ENCODE results near the gene CD200R1. TPM values are rescaled to one million over a fixed set of nuclear protein-coding genes. Genes with fewer than 3 reads are reported as not detected.

Gene CD200R1
- total and polyA plus RNA-seq, 2 of the 13 experiments (the other 11 are each of a cell fraction or from before 2014, with no cell fraction given), result 0.04 TPM; not detected in 1

DNA sequence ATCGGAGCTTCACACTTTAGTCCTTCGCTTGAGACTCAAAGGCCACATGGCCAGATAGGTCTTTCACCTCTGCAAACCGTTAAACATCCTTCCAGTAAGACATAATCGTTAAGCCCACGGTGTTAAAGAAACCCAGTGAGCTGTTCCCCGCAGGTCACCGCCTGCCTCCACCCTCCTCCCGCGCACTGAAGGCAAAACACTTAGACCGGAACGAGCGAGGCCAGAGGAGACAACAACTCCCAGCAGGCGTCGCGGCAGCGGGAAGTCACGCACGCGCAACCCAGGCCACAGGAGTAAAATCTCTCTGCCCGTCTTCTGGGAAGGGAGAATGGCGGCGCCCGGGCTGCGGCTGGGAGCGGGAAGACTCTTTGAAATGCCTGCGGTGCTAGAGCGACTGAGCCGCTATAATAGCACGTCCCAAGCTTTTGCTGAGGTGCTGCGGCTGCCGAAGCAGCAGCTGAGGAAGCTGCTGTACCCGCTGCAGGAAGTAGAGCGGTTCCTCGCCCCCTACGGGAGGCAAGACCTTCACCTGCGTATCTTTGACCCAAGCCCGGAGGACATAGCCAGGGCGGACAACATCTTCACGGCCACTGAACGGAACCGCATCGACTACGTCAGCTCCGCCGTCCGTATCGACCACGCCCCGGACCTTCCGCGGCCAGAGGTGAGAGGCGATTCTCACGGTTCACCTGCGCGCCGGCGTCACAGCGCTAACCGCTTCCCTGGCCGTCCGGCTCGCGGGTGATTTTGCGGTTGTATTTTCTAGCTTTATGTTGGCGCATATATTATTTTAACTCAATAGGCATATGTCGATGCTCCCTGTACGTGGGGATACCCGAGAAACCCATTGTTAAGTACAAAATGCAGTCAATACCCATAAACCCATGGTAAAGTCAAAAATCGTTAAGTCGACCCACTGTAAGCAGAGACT lies 16.0 kb upstream of the CD200R1 start, which contains the start of gene GTPBP8 (continued):
- TF ChIP-seq, protein P1, sequence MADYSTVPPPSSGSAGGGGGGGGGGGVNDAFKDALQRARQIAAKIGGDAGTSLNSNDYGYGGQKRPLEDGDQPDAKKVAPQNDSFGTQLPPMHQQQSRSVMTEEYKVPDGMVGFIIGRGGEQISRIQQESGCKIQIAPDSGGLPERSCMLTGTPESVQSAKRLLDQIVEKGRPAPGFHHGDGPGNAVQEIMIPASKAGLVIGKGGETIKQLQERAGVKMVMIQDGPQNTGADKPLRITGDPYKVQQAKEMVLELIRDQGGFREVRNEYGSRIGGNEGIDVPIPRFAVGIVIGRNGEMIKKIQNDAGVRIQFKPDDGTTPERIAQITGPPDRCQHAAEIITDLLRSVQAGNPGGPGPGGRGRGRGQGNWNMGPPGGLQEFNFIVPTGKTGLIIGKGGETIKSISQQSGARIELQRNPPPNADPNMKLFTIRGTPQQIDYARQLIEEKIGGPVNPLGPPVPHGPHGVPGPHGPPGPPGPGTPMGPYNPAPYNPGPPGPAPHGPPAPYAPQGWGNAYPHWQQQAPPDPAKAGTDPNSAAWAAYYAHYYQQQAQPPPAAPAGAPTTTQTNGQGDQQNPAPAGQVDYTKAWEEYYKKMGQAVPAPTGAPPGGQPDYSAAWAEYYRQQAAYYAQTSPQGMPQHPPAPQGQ (CRISPR knock-in tag; IDR thresholded peaks at IDR 0.05; ENCODE audit: borderline replicate concordance), result no peak
- TF ChIP-seq SAP130 (CRISPR knock-in tag; IDR thresholded peaks at IDR 0.05; ENCODE audit: low read depth) (peak; percentile 83), MED1 (CRISPR knock-in tag; IDR thresholded peaks at IDR 0.05) (peak; percentile 79), ZNF33A (CRISPR knock-in tag; IDR thresholded peaks at IDR 0.05; ENCODE audit: borderline replicate concordance) (no peak; the same call in 1 of the 2 replicates), ZNF253 (CRISPR knock-in tag; IDR thresholded peaks at IDR 0.05; ENCODE audit: borderline replicate concordance) (no peak), U2AF2 (IDR thresholded peaks at IDR 0.05; ENCODE audit: low read depth, low read length) (no peak), YY1 (IDR thresholded peaks at IDR 0.05; ENCODE audit: insufficient read depth, insufficient replicate concordance, low read depth, low read length) (peak; percentile 94), ZNF7 (CRISPR knock-in tag; IDR thresholded peaks at IDR 0.05) (no peak), ZNF20 (CRISPR knock-in tag; IDR thresholded peaks at IDR 0.05) (no peak), ZNF44 (CRISPR knock-in tag; IDR thresholded peaks at IDR 0.05) (no peak), AKAP8 (CRISPR knock-in tag; IDR thresholded peaks at IDR 0.05) (no peak; the same call in 1 of the 2 replicates), SIN3B (IDR thresholded peaks at IDR 0.05; ENCODE audit: low read length) (no peak), NCOA1 (CRISPR knock-in tag; IDR thresholded peaks at IDR 0.05) (no peak), MED8 (CRISPR knock-in tag; IDR thresholded peaks at IDR 0.05; ENCODE audit: insufficient replicate concordance) (no peak), FOXK2 (IDR thresholded peaks at IDR 0.05) (no peak), ZNF235 (CRISPR knock-in tag; IDR thresholded peaks at IDR 0.05; ENCODE audit: borderline replicate concordance) (no peak), ZNF101 (CRISPR knock-in tag; IDR thresholded peaks at IDR 0.05; ENCODE audit: borderline replicate concordance, low read depth) (no peak; the same call in 1 of the 2 replicates)
- TF ChIP-seq, protein P2, sequence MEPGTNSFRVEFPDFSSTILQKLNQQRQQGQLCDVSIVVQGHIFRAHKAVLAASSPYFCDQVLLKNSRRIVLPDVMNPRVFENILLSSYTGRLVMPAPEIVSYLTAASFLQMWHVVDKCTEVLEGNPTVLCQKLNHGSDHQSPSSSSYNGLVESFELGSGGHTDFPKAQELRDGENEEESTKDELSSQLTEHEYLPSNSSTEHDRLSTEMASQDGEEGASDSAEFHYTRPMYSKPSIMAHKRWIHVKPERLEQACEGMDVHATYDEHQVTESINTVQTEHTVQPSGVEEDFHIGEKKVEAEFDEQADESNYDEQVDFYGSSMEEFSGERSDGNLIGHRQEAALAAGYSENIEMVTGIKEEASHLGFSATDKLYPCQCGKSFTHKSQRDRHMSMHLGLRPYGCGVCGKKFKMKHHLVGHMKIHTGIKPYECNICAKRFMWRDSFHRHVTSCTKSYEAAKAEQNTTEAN (CRISPR knock-in tag; conservative IDR thresholded peaks at IDR 0.05), result 0 out of 2 replicates have a peak, but pooled peaks have one; percentile 84
- TF ChIP-seq, protein P3, sequence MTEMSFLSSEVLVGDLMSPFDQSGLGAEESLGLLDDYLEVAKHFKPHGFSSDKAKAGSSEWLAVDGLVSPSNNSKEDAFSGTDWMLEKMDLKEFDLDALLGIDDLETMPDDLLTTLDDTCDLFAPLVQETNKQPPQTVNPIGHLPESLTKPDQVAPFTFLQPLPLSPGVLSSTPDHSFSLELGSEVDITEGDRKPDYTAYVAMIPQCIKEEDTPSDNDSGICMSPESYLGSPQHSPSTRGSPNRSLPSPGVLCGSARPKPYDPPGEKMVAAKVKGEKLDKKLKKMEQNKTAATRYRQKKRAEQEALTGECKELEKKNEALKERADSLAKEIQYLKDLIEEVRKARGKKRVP (CRISPR knock-in tag; IDR thresholded peaks at IDR 0.05), result peak in 1 of 2 experiments; percentile 20; a peak in 1 of 4 replicates
- TF ChIP-seq, protein P4, sequence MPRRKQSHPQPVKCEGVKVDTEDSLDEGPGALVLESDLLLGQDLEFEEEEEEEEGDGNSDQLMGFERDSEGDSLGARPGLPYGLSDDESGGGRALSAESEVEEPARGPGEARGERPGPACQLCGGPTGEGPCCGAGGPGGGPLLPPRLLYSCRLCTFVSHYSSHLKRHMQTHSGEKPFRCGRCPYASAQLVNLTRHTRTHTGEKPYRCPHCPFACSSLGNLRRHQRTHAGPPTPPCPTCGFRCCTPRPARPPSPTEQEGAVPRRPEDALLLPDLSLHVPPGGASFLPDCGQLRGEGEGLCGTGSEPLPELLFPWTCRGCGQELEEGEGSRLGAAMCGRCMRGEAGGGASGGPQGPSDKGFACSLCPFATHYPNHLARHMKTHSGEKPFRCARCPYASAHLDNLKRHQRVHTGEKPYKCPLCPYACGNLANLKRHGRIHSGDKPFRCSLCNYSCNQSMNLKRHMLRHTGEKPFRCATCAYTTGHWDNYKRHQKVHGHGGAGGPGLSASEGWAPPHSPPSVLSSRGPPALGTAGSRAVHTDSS (CRISPR knock-in tag; conservative IDR thresholded peaks at IDR 0.05), result no peak
- TF ChIP-seq, protein P5, sequence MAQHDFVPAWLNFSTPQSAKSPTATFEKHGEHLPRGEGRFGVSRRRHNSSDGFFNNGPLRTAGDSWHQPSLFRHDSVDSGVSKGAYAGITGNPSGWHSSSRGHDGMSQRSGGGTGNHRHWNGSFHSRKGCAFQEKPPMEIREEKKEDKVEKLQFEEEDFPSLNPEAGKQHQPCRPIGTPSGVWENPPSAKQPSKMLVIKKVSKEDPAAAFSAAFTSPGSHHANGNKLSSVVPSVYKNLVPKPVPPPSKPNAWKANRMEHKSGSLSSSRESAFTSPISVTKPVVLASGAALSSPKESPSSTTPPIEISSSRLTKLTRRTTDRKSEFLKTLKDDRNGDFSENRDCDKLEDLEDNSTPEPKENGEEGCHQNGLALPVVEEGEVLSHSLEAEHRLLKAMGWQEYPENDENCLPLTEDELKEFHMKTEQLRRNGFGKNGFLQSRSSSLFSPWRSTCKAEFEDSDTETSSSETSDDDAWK (CRISPR knock-in tag; IDR thresholded peaks at IDR 0.05), result no peak

All from HepG2 (cell line).